ENCODE data around the gene DNAH14.

DNA sequence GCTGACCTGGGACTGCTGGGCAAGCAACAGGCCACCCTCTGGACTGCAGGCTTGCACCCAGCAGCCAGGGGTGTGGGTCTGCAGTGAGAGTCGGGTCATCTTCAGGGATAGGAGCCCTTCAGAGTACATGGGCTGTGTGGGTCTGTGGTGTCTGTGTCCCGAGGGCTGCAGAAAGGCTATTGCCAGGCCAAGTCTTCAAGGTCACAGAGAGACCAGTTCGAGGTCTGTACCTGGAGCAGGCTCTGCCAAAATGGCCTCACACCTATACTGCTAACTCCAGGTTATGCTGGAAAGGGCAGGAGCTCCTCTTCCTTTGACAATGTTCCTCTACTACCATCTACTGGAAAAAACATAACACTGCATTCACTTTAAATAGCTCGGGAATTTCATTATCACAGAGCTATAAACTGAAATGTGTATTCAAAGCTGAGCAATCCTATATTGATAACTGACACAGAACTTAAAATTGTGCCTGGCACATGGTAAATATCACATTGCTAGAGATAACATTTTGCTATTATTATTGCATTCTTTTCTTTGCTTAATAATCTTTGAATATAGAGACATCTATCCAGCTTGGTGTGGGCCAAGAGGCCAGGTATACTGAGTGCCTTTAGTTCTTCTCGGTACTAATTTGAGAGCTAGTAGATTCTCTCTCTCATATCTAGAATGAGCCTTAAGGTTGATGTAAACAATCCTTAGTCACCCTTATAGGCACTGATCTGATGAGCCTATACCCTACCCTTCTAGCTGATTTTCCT, 6.9 kb upstream of the DNAH14 start:
- TF ChIP-seq EZH2 (IDR thresholded peaks at IDR 0.05; ENCODE audit: borderline replicate concordance, insufficient read depth, low read length, poor library complexity, severe bottlenecking) (no peak), SMC3 (conservative IDR thresholded peaks at IDR 0.05; ENCODE audit: poor library complexity) (peak; percentile 89), POLR2AphosphoS5 (IDR thresholded peaks at IDR 0.05) (no peak)
- TF ChIP-seq, protein P1, sequence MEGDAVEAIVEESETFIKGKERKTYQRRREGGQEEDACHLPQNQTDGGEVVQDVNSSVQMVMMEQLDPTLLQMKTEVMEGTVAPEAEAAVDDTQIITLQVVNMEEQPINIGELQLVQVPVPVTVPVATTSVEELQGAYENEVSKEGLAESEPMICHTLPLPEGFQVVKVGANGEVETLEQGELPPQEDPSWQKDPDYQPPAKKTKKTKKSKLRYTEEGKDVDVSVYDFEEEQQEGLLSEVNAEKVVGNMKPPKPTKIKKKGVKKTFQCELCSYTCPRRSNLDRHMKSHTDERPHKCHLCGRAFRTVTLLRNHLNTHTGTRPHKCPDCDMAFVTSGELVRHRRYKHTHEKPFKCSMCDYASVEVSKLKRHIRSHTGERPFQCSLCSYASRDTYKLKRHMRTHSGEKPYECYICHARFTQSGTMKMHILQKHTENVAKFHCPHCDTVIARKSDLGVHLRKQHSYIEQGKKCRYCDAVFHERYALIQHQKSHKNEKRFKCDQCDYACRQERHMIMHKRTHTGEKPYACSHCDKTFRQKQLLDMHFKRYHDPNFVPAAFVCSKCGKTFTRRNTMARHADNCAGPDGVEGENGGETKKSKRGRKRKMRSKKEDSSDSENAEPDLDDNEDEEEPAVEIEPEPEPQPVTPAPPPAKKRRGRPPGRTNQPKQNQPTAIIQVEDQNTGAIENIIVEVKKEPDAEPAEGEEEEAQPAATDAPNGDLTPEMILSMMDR (IDR thresholded peaks at IDR 0.05; ENCODE audit: poor library complexity, severe bottlenecking) = peak; percentile 95
